K562 (cell line): ENCODE measurements around the gene IRF9. TPM values are rescaled to one million over a fixed set of nuclear protein-coding genes. Genes with fewer than 3 reads are reported as not detected.

Experiments used
- ASH1L ChIP-seq: fragments of 450-650 bp; IDR thresholded peaks from 2 replicates; pipeline ENCODE4 v1.6.1; 2018; ENCODE audit warnings: borderline replicate concordance, mild to moderate bottlenecking, low read depth; ENCODE audit not compliant: partially characterized antibody
- CHD4 ChIP-seq: fragments of 200-600 bp; sonication (generic); IDR thresholded peaks from 3 replicates; pipeline ENCODE4 v1.6.1; 2012; ENCODE audit warnings: low read depth, mild to moderate bottlenecking, mixed read lengths, low read length, inconsistent platforms; ENCODE audit not compliant: insufficient read depth, insufficient replicate concordance, poor library complexity, severe bottlenecking
- CREB1 ChIP-seq, 2 experiments: sonication (generic) in 1 of 2; formaldehyde crosslinking in 1 of 2; IDR thresholded peaks; 2 replicates each; pipeline versions ENCODE4 v1.6.1 to v1.8.0; 2012 to 2022; ENCODE audit warnings: inconsistent platforms in 1 of 2, mild to moderate bottlenecking in 1 of 2, missing genetic modification reagents in 1 of 2, moderate library complexity in 1 of 2
- CSDE1 ChIP-seq, 2 experiments: fragments of 450-650 bp; IDR thresholded peaks; 2 replicates each; pipeline ENCODE4 v1.6.1; 2016; ENCODE audit warnings: mild to moderate bottlenecking in 1 of 2
- FOXK2 ChIP-seq, 2 experiments: fragments of 450-650 bp; IDR thresholded peaks in 1 of 2; conservative IDR thresholded peaks in 1 of 2; 2 replicates each; pipeline ENCODE4 v1.6.1; 2016; ENCODE audit warnings: low read depth in 2 of 2, mild to moderate bottlenecking in 1 of 2
- JUND ChIP-seq, 2 experiments: IDR thresholded peaks; 2 replicates in 1 of 2; 3 replicates in 1 of 2; pipeline ENCODE4 v1.6.1; 2011; ENCODE audit warnings: borderline replicate concordance in 2 of 2, low read depth in 2 of 2, low read length in 2 of 2, improper control_type of control experiment in 1 of 2, missing biosample characterization in 1 of 2, missing genetic modification characterization in 1 of 2, missing genetic modification reagents in 1 of 2
- MAFK ChIP-seq: IDR thresholded peaks from 2 replicates; pipeline ENCODE4 v1.6.1; 2011; ENCODE audit warnings: low read length, improper control_type of control experiment
- NELFE ChIP-seq: IDR thresholded peaks from 2 replicates; pipeline ENCODE4 v1.6.1; 2011; ENCODE audit warnings: mild to moderate bottlenecking; ENCODE audit not compliant: insufficient read depth, insufficient read length
- TAF7 ChIP-seq: fragments of 450-650 bp; IDR thresholded peaks from 2 replicates; pipeline ENCODE4 v1.6.1; 2016; ENCODE audit warnings: missing genetic modification characterization, missing compliant biosample characterization
- TGIF2 ChIP-seq: sonication (generic); formaldehyde crosslinking; IDR thresholded peaks from 2 replicates; pipeline ENCODE4 v1.8.1; 2022; ENCODE audit warnings: mild to moderate bottlenecking, missing genetic modification reagents, moderate library complexity
- polyA plus RNA-seq, 8 experiments: library from polyadenylated mRNA; depleted of rRNA in 4 of 8; stranded (reverse) in 5 of 8; unstranded in 3 of 8; fragments of >200 nt; fragmentation: Nextera tagmentation in 2 of 8; fragmentation: Illumina TruSeq in 1 of 8; extraction: Ambion mirVana in 2 of 8; extraction: Trizol in 1 of 8; gene quantifications; 2 replicates each; pipeline versions ENCODE4 v1.2.1 to v1.2.3, GENCODE V29; 2011 to 2014; ENCODE audit warnings: inconsistent platforms in 1 of 8, missing spikeins in 1 of 8
- total RNA-seq, 7 experiments: library from RNA; depleted of rRNA in 6 of 7; stranded (reverse); fragments of >200 nt in 6 of 7; fragmentation: Illumina TruSeq in 2 of 7; extraction: Trizol in 2 of 7; gene quantifications; 2 replicates each; pipeline versions ENCODE4 v1.2.1 to v1.2.3, GENCODE V29; 2011 to 2021; ENCODE audit warnings: low replicate concordance in 1 of 7
- TF ChIP-seq, protein P1 (sequence below): IDR thresholded peaks from 3 replicates; pipeline ENCODE4 v1.6.1; 2011; ENCODE audit warnings: borderline replicate concordance, mild to moderate bottlenecking; ENCODE audit not compliant: insufficient read length, insufficient read depth
- TF ChIP-seq, protein P2 (sequence below): fragments of 450-650 bp; formaldehyde crosslinking; IDR thresholded peaks from 2 replicates; pipeline ENCODE4 v1.4.0; 2020; ENCODE audit warnings: mild to moderate bottlenecking, mixed read lengths
- TF ChIP-seq, protein P3 (sequence below): fragments of 250-450 bp; sonication (Bioruptor Pico); IDR thresholded peaks from 2 replicates; pipeline ENCODE4 v1.8.0; 2021; ENCODE audit warnings: moderate library complexity, mild to moderate bottlenecking, inconsistent platforms
- TF ChIP-seq, protein P4 (sequence below): sonication (generic); formaldehyde crosslinking; IDR thresholded peaks from 2 replicates; pipeline ENCODE4 v1.8.1; 2023; ENCODE audit warnings: mild to moderate bottlenecking, missing genetic modification reagents
- TF ChIP-seq, protein P5 (sequence below): fragments of 250-450 bp; sonication (Bioruptor Pico); IDR thresholded peaks from 2 replicates; pipeline ENCODE4 v1.8.0; 2022; ENCODE audit warnings: inconsistent platforms, mild to moderate bottlenecking, moderate library complexity, borderline replicate concordance
- TF ChIP-seq, protein P6 (sequence below): sonication (generic); formaldehyde crosslinking; IDR thresholded peaks from 2 replicates; pipeline ENCODE4 v1.8.0; 2022; ENCODE audit warnings: mild to moderate bottlenecking, low read depth, missing genetic modification reagents

The IRF9 gene
- total and polyA plus RNA-seq, 9 of the 15 experiments (the other 6 are each of a cell fraction or from before 2014, with no cell fraction given) = 0.79 to 14.8 (median 6.1) TPM

DNA sequence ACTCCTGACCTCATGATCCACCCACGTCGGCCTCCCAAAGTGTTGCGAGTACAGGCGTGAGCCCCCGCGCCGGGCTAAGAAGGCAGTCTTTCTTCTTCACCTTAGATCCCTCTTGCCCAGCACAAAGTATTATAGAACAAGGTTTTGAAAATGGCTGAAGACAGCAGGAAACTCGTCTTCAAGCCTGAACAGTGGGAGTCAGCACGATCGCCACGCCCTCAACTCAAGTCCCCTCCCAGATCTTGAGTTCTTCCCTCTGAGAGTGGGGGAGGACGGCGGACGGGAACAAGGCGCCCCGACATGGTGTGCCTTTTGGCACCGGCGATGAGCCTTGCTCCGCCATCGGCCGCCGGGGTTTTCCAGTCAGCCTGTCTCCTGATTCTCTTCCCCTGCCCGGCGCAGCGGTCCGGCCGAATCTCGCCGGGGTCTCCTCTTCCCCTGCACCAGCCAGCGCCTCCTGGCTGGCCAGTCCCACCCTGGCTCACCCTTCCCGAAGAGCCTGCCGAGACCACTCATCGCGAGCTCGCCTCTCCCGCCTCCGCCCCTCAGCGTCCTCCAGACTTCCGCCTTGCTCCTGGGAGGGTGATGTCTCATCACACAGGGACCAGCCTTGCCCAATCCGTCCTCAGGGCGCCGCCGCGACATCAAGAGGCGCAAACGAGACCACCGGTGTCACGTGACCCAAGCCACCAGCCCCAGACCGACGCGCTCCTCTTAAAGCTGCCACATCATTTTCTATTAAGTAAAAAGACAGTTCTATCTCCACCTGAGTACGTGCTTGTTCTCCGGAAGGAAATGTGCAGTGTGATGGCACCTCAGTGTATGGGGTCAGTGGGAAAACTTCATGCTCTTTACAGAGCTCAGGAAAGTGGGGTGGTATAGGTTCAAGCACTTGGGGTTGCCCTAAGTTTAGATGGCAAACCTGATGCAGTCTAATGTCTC lies 52.1 kb downstream of the IRF9 start, which contains the start of gene CHMP4A (continued):
- 0 out of 2 replicates have a peak, but pooled peaks have one; percentile 12 for TF ChIP-seq JUND (IDR thresholded peaks at IDR 0.05; ENCODE audit: borderline replicate concordance, low read depth, low read length)
- TF ChIP-seq JUND (tag; IDR thresholded peaks at IDR 0.05; ENCODE audit: borderline replicate concordance, low read depth, low read length) = no peak; the same call in 2 of the 3 replicates
- TF ChIP-seq TAF7 (tag) = no peak
- TF ChIP-seq, protein P1, sequence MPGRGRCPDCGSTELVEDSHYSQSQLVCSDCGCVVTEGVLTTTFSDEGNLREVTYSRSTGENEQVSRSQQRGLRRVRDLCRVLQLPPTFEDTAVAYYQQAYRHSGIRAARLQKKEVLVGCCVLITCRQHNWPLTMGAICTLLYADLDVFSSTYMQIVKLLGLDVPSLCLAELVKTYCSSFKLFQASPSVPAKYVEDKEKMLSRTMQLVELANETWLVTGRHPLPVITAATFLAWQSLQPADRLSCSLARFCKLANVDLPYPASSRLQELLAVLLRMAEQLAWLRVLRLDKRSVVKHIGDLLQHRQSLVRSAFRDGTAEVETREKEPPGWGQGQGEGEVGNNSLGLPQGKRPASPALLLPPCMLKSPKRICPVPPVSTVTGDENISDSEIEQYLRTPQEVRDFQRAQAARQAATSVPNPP = no peak
- TF ChIP-seq, protein P2, sequence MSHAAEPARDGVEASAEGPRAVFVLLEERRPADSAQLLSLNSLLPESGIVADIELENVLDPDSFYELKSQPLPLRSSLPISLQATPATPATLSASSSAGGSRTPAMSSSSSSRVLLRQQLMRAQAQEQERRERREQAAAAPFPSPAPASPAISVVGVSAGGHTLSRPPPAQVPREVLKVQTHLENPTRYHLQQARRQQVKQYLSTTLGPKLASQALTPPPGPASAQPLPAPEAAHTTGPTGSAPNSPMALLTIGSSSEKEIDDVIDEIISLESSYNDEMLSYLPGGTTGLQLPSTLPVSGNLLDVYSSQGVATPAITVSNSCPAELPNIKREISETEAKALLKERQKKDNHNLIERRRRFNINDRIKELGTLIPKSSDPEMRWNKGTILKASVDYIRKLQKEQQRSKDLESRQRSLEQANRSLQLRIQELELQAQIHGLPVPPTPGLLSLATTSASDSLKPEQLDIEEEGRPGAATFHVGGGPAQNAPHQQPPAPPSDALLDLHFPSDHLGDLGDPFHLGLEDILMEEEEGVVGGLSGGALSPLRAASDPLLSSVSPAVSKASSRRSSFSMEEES (CRISPR knock-in tag) = peak; percentile 99
- TF ChIP-seq, protein P3, sequence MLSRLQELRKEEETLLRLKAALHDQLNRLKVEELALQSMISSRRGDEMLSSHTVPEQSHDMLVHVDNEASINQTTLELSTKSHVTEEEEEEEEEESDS (CRISPR knock-in tag) = no peak
- no peak for TF ChIP-seq NELFE
- TF ChIP-seq, protein P4, sequence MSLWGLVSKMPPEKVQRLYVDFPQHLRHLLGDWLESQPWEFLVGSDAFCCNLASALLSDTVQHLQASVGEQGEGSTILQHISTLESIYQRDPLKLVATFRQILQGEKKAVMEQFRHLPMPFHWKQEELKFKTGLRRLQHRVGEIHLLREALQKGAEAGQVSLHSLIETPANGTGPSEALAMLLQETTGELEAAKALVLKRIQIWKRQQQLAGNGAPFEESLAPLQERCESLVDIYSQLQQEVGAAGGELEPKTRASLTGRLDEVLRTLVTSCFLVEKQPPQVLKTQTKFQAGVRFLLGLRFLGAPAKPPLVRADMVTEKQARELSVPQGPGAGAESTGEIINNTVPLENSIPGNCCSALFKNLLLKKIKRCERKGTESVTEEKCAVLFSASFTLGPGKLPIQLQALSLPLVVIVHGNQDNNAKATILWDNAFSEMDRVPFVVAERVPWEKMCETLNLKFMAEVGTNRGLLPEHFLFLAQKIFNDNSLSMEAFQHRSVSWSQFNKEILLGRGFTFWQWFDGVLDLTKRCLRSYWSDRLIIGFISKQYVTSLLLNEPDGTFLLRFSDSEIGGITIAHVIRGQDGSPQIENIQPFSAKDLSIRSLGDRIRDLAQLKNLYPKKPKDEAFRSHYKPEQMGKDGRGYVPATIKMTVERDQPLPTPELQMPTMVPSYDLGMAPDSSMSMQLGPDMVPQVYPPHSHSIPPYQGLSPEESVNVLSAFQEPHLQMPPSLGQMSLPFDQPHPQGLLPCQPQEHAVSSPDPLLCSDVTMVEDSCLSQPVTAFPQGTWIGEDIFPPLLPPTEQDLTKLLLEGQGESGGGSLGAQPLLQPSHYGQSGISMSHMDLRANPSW (CRISPR knock-in tag) = no peak
- no peak for TF ChIP-seq CHD4
- TF ChIP-seq, protein P5, sequence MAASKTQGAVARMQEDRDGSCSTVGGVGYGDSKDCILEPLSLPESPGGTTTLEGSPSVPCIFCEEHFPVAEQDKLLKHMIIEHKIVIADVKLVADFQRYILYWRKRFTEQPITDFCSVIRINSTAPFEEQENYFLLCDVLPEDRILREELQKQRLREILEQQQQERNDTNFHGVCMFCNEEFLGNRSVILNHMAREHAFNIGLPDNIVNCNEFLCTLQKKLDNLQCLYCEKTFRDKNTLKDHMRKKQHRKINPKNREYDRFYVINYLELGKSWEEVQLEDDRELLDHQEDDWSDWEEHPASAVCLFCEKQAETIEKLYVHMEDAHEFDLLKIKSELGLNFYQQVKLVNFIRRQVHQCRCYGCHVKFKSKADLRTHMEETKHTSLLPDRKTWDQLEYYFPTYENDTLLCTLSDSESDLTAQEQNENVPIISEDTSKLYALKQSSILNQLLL (CRISPR knock-in tag) = no peak
- TF ChIP-seq ASH1L = no peak
- peak; percentile 98 for TF ChIP-seq CREB1 (IDR thresholded peaks at IDR 0.05)
- TF ChIP-seq CREB1 (CRISPR knock-in tag; IDR thresholded peaks at IDR 0.05) = peak; percentile 98
- TF ChIP-seq, protein P6, sequence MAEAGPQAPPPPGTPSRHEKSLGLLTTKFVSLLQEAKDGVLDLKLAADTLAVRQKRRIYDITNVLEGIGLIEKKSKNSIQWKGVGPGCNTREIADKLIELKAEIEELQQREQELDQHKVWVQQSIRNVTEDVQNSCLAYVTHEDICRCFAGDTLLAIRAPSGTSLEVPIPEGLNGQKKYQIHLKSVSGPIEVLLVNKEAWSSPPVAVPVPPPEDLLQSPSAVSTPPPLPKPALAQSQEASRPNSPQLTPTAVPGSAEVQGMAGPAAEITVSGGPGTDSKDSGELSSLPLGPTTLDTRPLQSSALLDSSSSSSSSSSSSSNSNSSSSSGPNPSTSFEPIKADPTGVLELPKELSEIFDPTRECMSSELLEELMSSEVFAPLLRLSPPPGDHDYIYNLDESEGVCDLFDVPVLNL (CRISPR knock-in tag) = no peak
- TF ChIP-seq CSDE1 (IDR thresholded peaks at IDR 0.05) = peak in 1 of 2 experiments; percentile 58; a peak in 1 of 4 replicates
- no peak for TF ChIP-seq TGIF2 (CRISPR knock-in tag)
- TF ChIP-seq MAFK = peak; percentile 8; the same call in 1 of the 2 replicates
- peak; percentile 84 to 90 for TF ChIP-seq FOXK2 (conservative IDR thresholded peaks at IDR 0.05 in 1 of 2, IDR thresholded peaks at IDR 0.05 in 1 of 2; ENCODE audit: low read depth in 2 of 2)
